ENCODE data around the gene ZNF776.

ZNF776 gene

GRCh38 chr19:57748029-57748428 is 1.4 kb downstream of the ZNF776 start:
- Mint-ChIP-seq H3K36me3 (ENCODE audit: insufficient read depth) (peaks cover 38% of the 10 kb centered on the region), H3K4me3 (peak overlapping the region; percentile 98)

GRCh38 chr19:57754091-57754673 is 7.6 kb downstream of the ZNF776 start:
- H3K4me3 Mint-ChIP-seq, result no peak overlapping the region
- no peaks in the 10 kb centered on the region for H3K27me3 Mint-ChIP-seq
- H3K9me3 Mint-ChIP-seq, result peaks cover 35% of the 10 kb centered on the region
- no peak overlapping the region for H3K27ac Mint-ChIP-seq (ENCODE audit: low read depth)
- H3K36me3 Mint-ChIP-seq (ENCODE audit: insufficient read depth), result peaks cover 43% of the 10 kb centered on the region
- peaks cover 17% of the 10 kb centered on the region for H3K4me1 Mint-ChIP-seq
- DNase-seq (ENCODE audit: low spot score in 2 of 2) (no peak), ATAC-seq (replicated peaks; ENCODE audit: extremely low read depth, poor library complexity, severe bottlenecking) (no peak)

More at GRCh38 chr19:57748029-57748428, 1.4 kb downstream of the ZNF776 start:
- Mint-ChIP-seq H3K9me3 (peaks cover 35% of the 10 kb centered on the region), H3K27ac (ENCODE audit: low read depth) (no peak overlapping the region), H3K27me3 (no peaks in the 10 kb centered on the region), H3K4me1 (peaks cover 38% of the 10 kb centered on the region)
- DNase-seq (ENCODE audit: low spot score in 2 of 2) (no peak), ATAC-seq (replicated peaks; ENCODE audit: extremely low read depth, poor library complexity, severe bottlenecking) (no peak)

- H3K4me1 Mint-ChIP-seq, result peaks cover 17% of the 10 kb centered on the region
- no peak overlapping the region for H3K27ac Mint-ChIP-seq (ENCODE audit: low read depth)
- H3K36me3 Mint-ChIP-seq (ENCODE audit: insufficient read depth), result peaks cover 45% of the 10 kb centered on the region
- H3K9me3 Mint-ChIP-seq, result peaks cover 30% of the 10 kb centered on the region
- DNase-seq (ENCODE audit: low spot score in 2 of 2), result no peak
- no peaks in the 10 kb centered on the region for H3K27me3 Mint-ChIP-seq
- ATAC-seq (replicated peaks; ENCODE audit: extremely low read depth, poor library complexity, severe bottlenecking), result no peak
- no peak overlapping the region for H3K4me3 Mint-ChIP-seq
These were observed 8.4 kb downstream of the ZNF776 start for GRCh38 chr19:57755031-57755430.

- ATAC-seq (replicated peaks; ENCODE audit: extremely low read depth, poor library complexity, severe bottlenecking) (no peak), DNase-seq (ENCODE audit: low spot score in 2 of 2) (no peak)
- peaks cover 11% of the 10 kb centered on the region for H3K9me3 Mint-ChIP-seq
- no peak overlapping the region for H3K4me3 Mint-ChIP-seq
- no peak overlapping the region for H3K27ac Mint-ChIP-seq (ENCODE audit: low read depth)
- H3K36me3 Mint-ChIP-seq (ENCODE audit: insufficient read depth), result peaks cover 18% of the 10 kb centered on the region
- no peaks in the 10 kb centered on the region for H3K4me1 Mint-ChIP-seq
- H3K27me3 Mint-ChIP-seq, result no peaks in the 10 kb centered on the region
These were observed 11.3 kb downstream of the ZNF776 start for GRCh38 chr19:57757941-57758340.

DNA sequence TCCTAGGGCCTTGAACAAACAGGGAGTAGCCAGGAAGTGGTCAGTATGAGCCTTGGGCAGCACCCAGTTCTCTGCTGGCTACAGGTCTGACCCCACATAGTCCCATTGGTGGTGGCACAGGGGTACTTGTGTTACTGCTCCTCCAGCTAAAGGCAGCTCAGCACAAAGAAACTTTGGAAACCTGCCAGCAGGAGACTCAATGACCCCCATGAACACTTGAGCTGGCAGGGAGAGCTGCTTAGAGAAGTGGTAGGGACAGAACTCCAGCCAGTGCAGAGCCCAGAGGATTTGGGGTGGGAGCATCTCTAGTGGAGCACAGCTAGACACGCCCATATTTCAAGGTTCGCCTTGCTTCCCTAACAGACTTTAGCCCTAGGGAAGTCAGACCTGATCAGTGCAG is 12.5 kb downstream of the ZNF776 start:
- Mint-ChIP-seq H3K4me3 (no peak overlapping the region), H3K4me1 (no peaks in the 10 kb centered on the region), H3K36me3 (ENCODE audit: insufficient read depth) (peaks cover 12% of the 10 kb centered on the region), H3K27ac (ENCODE audit: low read depth) (no peak overlapping the region), H3K9me3 (peaks cover 9% of the 10 kb centered on the region), H3K27me3 (no peaks in the 10 kb centered on the region)
- DNase-seq (ENCODE audit: low spot score in 2 of 2), result no peak
- ATAC-seq (replicated peaks; ENCODE audit: extremely low read depth, poor library complexity, severe bottlenecking), result no peak

- H3K4me1 Mint-ChIP-seq, result peaks cover 28% of the 10 kb centered on the region
- H3K9me3 Mint-ChIP-seq, result peaks cover 22% of the 10 kb centered on the region
- peaks cover 26% of the 10 kb centered on the region for H3K36me3 Mint-ChIP-seq (ENCODE audit: insufficient read depth)
- no peaks in the 10 kb centered on the region for H3K27me3 Mint-ChIP-seq
- ATAC-seq (replicated peaks; ENCODE audit: extremely low read depth, poor library complexity, severe bottlenecking), result peak; percentile 100
- peak; percentile 70 to 74 for DNase-seq (ENCODE audit: low spot score in 2 of 2)
- H3K27ac Mint-ChIP-seq (ENCODE audit: low read depth), result peak within 1 kb of the TSS; percentile 91
- peak within 1 kb of the TSS; percentile 85 for H3K4me3 Mint-ChIP-seq
These were observed 22.9 kb downstream of the ZNF776 start, which contains the start of gene ZNF586 for GRCh38 chr19:57769345-57770131. Gene ZNF586, plus strand, starts transcription at chr19:57769676. Its CDS starts 167 bp downstream, at chr19:57769843.

GRCh38 chr19:57771417-57771816 is 24.8 kb downstream of the ZNF776 start:
- Mint-ChIP-seq H3K27me3 (no peaks in the 10 kb centered on the region), H3K27ac (ENCODE audit: low read depth) (peak overlapping the region; percentile 67), H3K9me3 (peaks cover 28% of the 10 kb centered on the region), H3K36me3 (ENCODE audit: insufficient read depth) (peaks cover 33% of the 10 kb centered on the region), H3K4me3 (peak overlapping the region; percentile 24), H3K4me1 (peaks cover 35% of the 10 kb centered on the region)
- no peak for ATAC-seq (replicated peaks; ENCODE audit: extremely low read depth, poor library complexity, severe bottlenecking)
- DNase-seq (ENCODE audit: low spot score in 2 of 2), result no peak

GRCh38 chr19:57773488-57773887 is 26.9 kb downstream of the ZNF776 start:
- no peak overlapping the region for H3K4me3 Mint-ChIP-seq
- peaks cover 43% of the 10 kb centered on the region for H3K9me3 Mint-ChIP-seq
- H3K4me1 Mint-ChIP-seq, result peaks cover 35% of the 10 kb centered on the region

GRCh38 chr19:57776764-57777296 is 30.2 kb downstream of the ZNF776 start:
- H3K36me3 Mint-ChIP-seq (ENCODE audit: insufficient read depth), result peaks cover 57% of the 10 kb centered on the region
- H3K27ac Mint-ChIP-seq (ENCODE audit: low read depth), result no peak overlapping the region
- DNase-seq (ENCODE audit: low spot score in 2 of 2) (no peak), ATAC-seq (replicated peaks; ENCODE audit: extremely low read depth, poor library complexity, severe bottlenecking) (no peak)
- H3K4me1 Mint-ChIP-seq, result peaks cover 18% of the 10 kb centered on the region
- peaks cover 40% of the 10 kb centered on the region for H3K9me3 Mint-ChIP-seq
- H3K27me3 Mint-ChIP-seq, result no peaks in the 10 kb centered on the region
- H3K4me3 Mint-ChIP-seq, result peak overlapping the region; percentile 31

More at GRCh38 chr19:57773488-57773887, 26.9 kb downstream of the ZNF776 start:
- Mint-ChIP-seq H3K27ac (ENCODE audit: low read depth) (peak overlapping the region; percentile 77), H3K36me3 (ENCODE audit: insufficient read depth) (peaks cover 49% of the 10 kb centered on the region), H3K27me3 (no peaks in the 10 kb centered on the region)
- ATAC-seq (replicated peaks; ENCODE audit: extremely low read depth, poor library complexity, severe bottlenecking) (no peak), DNase-seq (ENCODE audit: low spot score in 2 of 2) (no peak)

GRCh38 chr19:57778336-57778735 is 31.7 kb downstream of the ZNF776 start:
- DNase-seq (ENCODE audit: low spot score in 2 of 2) (no peak), ATAC-seq (replicated peaks; ENCODE audit: extremely low read depth, poor library complexity, severe bottlenecking) (no peak)
- Mint-ChIP-seq H3K27ac (ENCODE audit: low read depth) (no peak overlapping the region), H3K4me3 (no peak overlapping the region), H3K4me1 (peaks cover 12% of the 10 kb centered on the region), H3K27me3 (no peaks in the 10 kb centered on the region), H3K36me3 (ENCODE audit: insufficient read depth) (peaks cover 55% of the 10 kb centered on the region), H3K9me3 (peaks cover 35% of the 10 kb centered on the region)

DNA sequence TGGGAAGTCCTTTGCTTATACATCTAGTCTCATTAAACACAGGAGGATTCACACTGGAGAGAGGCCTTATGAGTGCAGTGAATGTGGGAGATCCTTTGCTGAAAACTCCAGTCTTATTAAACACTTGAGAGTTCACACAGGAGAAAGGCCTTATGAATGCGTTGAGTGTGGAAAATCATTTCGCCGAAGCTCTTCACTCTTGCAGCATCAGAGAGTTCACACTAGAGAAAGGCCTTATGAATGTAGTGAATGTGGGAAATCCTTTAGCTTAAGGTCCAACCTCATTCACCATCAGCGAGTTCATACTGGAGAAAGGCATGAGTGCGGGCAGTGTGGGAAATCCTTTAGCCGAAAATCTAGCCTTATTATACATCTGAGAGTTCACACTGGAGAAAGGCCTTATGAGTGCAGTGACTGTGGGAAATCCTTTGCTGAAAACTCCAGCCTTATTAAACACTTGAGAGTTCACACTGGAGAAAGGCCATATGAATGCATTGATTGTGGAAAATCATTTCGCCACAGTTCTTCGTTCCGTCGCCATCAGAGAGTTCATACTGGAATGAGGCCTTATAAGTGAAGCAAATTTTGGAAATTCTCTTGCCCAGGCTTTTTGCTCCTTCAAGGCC is 32.7 kb downstream of the ZNF776 start:
- Mint-ChIP-seq H3K4me1 (peaks cover 7% of the 10 kb centered on the region), H3K36me3 (ENCODE audit: insufficient read depth) (peaks cover 51% of the 10 kb centered on the region), H3K27me3 (no peaks in the 10 kb centered on the region), H3K9me3 (peaks cover 30% of the 10 kb centered on the region), H3K27ac (ENCODE audit: low read depth) (no peak overlapping the region), H3K4me3 (no peak overlapping the region)
- DNase-seq (ENCODE audit: low spot score in 2 of 2), result no peak
- no peak for ATAC-seq (replicated peaks; ENCODE audit: extremely low read depth, poor library complexity, severe bottlenecking)

- ATAC-seq (replicated peaks; ENCODE audit: extremely low read depth, poor library complexity, severe bottlenecking), result no peak
- Mint-ChIP-seq H3K9me3 (peaks cover 23% of the 10 kb centered on the region), H3K27me3 (no peaks in the 10 kb centered on the region), H3K4me1 (peaks cover 17% of the 10 kb centered on the region), H3K27ac (ENCODE audit: low read depth) (peak overlapping the region; percentile 51), H3K36me3 (ENCODE audit: insufficient read depth) (peaks cover 11% of the 10 kb centered on the region), H3K4me3 (no peak overlapping the region)
- no peak for DNase-seq (ENCODE audit: low spot score in 2 of 2)
These were observed 39.7 kb downstream of the ZNF776 start for GRCh38 chr19:57786286-57786685.
